GM13977 (cell line): ENCODE measurements around the gene SLCO2B1.

Experiments used
- DNase-seq: peaks from one replicate; pipeline ENCODE4 v3.0.0; 2012; ENCODE audit warnings: low spot score
- in situ Hi-C: fragments of 300-500 bp; cut with MboI; formaldehyde crosslinking; loops from one replicate; pipeline ENCODE4 v1.12.0; 2022; ENCODE audit warnings: low sequenced_read_pairs, low pct_unique_long_range_greater_than_20kb, mixed read lengths, inconsistent platforms; ENCODE audit not compliant: unreplicated experiment
- TF ChIP-seq, protein P1 (sequence below): IDR thresholded peaks from 2 replicates; pipeline ENCODE4 v1.5.1; 2012; ENCODE audit warnings: mild to moderate bottlenecking, control low read depth; ENCODE audit not compliant: insufficient read depth; ENCODE audit errors: extremely low read depth, missing control alignments

SLCO2B1 gene

DNA sequence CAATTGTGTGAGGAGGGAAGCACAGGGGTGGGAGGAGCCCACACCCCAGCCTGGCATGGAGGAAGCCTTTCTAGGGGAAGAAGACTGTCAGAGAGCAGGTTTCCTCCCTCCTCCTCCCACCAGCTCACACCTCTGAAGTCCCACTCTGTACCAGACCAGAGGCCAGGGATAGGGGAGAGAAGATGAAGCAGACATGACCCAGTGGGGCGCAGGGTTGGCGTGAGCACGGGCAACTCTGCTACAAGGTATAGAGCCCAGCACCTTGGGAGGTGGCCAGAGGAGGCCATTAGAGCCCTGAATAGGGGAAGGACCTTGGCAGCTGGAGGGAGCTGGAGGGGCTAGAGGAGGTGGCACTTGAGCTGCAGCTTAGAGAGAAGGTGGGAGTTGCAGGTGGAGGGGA is 15.9 kb downstream of the SLCO2B1 start:
- in situ Hi-C loops = no loop called here
- TF ChIP-seq, protein P1, sequence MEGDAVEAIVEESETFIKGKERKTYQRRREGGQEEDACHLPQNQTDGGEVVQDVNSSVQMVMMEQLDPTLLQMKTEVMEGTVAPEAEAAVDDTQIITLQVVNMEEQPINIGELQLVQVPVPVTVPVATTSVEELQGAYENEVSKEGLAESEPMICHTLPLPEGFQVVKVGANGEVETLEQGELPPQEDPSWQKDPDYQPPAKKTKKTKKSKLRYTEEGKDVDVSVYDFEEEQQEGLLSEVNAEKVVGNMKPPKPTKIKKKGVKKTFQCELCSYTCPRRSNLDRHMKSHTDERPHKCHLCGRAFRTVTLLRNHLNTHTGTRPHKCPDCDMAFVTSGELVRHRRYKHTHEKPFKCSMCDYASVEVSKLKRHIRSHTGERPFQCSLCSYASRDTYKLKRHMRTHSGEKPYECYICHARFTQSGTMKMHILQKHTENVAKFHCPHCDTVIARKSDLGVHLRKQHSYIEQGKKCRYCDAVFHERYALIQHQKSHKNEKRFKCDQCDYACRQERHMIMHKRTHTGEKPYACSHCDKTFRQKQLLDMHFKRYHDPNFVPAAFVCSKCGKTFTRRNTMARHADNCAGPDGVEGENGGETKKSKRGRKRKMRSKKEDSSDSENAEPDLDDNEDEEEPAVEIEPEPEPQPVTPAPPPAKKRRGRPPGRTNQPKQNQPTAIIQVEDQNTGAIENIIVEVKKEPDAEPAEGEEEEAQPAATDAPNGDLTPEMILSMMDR = no peak
- no peak for DNase-seq

DNA sequence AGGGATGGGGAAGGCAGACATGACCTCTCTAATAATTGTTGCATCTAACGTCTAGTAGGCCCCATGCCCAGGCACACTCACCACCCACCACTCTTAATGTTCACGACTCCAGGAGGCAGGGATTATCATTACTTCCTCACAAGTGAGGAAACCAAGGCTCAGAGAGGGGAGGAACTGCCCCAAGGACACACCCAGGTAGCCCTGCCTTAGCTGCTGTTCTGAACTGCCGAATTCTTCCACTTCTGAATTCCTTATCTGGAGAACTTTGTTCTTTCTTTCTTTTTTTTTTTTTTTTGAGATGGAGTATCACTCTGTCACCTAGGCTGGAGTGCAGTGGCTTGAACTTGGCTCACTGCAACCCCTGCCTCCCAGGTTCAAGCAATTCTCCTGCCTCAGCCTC is 16.7 kb downstream of the SLCO2B1 start:
- DNase-seq = no peak
- in situ Hi-C loops = no loop called here
- TF ChIP-seq, protein P1 = no peak

DNA sequence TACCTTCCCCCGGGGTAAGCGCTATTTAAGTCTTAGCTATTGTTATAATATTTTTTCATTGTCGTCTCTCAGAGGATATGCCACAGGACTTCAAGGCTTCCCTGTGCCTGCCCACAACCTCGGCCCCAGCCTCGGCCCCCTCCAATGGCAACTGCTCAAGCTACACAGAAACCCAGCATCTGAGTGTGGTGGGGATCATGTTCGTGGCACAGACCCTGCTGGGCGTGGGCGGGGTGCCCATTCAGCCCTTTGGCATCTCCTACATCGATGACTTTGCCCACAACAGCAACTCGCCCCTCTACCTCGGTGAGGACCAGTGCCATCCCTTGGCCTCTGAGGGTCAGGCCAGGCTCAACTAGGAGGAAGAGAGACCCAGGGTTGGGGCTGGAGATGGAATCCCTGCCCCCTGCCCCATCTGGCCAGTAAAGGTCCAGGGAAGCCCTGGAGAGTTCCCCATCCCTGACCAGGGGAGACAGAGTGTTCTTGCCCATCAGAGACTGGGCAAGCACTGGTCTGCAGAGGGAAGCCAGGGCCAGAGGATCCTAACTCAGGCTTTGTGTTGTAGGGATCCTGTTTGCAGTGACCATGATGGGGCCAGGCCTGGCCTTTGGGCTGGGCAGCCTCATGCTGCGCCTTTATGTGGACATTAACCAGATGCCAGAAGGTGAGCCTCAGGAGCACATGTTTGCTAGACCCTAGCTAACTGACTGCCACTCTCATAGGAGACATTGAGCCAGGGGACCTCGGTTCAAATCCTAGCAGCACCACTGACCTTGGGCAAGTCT is 18.4 kb downstream of the SLCO2B1 start:
- DNase-seq = no peak
- in situ Hi-C loops = no loop called here
- TF ChIP-seq, protein P1 = no peak

DNA sequence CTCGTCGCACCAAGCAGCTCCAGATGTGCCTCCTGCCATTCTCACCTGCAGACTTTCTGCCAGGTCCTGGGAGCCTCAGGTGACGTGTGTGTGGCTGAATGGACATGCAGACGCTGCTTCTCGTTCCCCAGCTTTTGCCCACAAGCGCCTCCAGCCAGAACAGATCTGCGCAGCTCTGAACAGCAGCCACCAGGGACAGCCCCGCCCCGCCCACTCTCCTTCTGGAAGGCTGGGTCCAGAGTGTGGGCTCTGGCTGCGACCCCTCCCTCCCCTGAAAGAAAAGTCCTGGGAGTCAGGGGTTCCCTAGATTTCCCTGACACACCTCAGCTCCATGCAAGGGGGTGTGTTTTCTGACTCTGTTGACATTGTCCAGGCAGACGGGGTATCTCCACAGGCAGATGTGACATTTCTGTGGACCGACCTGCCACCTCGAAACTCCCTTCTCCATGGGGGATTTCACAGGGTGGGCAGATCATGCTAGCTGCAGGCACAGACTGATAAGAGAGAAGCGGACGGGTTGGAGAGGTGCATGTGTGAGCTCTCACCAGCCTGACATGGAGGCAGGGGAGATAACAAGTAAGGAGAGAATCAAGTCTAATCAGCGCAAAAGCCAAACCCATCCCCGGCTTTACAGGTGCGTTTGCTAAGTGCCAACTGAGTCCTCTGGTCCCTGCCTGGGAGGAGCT is 19.8 kb downstream of the SLCO2B1 start:
- DNase-seq = no peak
- in situ Hi-C loops = no loop called here
- TF ChIP-seq, protein P1 = no peak

DNA sequence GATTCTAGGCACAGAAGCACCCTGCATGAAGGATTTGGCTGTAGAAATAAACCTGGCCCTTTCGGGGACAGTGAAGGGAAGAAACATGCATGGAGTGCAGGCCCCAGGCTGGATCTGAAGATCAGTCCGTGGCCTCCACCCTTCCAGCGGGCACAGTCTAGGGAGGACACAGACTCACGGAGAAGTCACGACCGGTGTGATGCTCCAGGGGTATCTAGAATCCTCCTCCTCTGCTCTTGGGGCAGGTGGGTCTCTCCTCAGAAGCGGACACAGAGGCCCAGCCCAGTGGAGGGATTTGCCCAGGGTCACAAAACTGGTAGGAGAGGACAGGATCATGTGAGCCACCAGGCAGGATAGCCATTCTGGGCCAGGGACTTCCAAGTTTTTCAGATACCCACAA is 22.4 kb downstream of the SLCO2B1 start:
- no peak for DNase-seq
- TF ChIP-seq, protein P1 = no peak
- in situ Hi-C loops = no loop called here

DNA sequence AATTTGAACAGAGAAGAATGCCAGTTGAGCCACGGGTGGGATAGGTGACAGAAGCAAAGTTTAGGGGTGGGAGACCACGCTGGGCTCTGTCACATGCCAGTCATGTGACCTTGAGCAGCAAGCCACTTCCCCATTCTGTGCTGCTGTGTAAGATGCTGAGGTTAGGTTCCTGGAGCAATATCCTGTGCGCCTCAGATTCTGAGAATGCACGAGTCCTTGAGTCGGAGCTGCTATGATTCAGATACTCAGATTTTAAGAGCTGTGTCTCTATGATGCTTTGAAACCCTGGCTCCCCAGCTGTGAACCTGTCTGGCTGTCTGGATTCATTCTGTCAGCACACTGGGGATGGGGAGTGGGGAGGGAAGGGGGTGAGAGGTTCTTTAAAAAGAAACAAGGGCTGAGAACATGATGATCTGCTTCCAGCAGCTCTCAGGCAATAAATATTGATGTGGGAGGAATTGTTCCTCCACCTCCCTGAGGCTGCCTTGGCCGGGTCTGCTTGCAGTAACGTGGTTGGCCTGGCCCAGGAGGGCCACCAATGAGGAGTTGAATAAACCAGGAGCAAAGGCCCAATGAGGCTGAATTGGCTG is 24.0 kb downstream of the SLCO2B1 start:
- TF ChIP-seq, protein P1 = no peak
- no peak for DNase-seq
- in situ Hi-C loops = no loop called here
